PC-3 (cell line): Measurements from ENCODE around the gene RTL5.

Experiments used
- EZH2phosphoT487 ChIP-seq: fragments of 300-600 bp; sonication (generic); IDR thresholded peaks from 2 replicates; pipeline ENCODE4 v1.6.1; 2018; ENCODE audit warnings: mild to moderate bottlenecking, antibody characterized with exemption, low read length, borderline replicate concordance
- TF ChIP-seq, protein P1 (sequence below): fragments of 300-600 bp; sonication (generic); conservative IDR thresholded peaks from 2 replicates; pipeline ENCODE4 v1.5.1; 2017; ENCODE audit warnings: antibody characterized with exemption, low read depth, mild to moderate bottlenecking, low read length

DNA sequence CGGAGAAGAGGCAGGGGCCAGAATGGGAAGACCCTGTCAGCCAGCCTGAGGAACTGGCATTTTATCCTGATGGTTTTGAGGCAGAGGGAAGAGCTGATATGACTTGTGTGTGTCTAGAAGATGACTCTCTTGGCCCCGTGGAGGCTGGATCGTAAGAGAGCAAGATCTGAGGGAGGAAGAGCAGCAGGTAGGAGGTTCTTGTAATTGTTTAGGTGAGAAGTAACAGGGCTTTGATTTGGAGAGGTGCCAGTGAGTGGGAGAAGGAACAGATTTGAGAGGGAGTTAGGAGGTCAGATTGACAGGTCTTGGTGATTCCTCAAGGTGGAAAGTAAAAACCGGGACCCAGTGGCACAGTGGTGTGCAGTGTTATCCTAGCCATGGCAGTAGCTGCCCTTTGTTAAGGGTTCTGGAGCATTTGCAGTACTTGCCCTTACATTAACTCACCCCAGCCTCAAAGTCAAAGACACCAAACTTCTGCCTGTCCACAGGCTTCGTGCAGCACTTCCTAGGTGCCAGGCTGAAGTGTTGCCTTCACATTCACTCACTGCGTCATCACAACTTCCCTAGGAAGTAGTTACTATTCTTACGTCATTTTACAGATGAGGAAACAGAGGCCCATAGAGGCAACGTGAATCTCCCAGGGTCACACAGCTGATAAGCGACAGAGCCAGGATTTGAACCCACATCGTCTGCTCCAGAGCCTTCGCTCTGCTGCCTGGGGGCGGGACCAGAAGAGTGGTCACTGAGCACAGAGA, 23.7 kb downstream of the RTL5 start:
- TF ChIP-seq EZH2phosphoT487, result no peak
- TF ChIP-seq, protein P1, sequence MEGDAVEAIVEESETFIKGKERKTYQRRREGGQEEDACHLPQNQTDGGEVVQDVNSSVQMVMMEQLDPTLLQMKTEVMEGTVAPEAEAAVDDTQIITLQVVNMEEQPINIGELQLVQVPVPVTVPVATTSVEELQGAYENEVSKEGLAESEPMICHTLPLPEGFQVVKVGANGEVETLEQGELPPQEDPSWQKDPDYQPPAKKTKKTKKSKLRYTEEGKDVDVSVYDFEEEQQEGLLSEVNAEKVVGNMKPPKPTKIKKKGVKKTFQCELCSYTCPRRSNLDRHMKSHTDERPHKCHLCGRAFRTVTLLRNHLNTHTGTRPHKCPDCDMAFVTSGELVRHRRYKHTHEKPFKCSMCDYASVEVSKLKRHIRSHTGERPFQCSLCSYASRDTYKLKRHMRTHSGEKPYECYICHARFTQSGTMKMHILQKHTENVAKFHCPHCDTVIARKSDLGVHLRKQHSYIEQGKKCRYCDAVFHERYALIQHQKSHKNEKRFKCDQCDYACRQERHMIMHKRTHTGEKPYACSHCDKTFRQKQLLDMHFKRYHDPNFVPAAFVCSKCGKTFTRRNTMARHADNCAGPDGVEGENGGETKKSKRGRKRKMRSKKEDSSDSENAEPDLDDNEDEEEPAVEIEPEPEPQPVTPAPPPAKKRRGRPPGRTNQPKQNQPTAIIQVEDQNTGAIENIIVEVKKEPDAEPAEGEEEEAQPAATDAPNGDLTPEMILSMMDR, result no peak
